Fibroblast of skin of abdomen (primary cell): ENCODE data around the gene EFTUD2.
A peak's percentile ranks its signal among the peaks of the same experiment; 100 is the strongest.
"Not testable (repeated sequence)": the region's sequence is repeated elsewhere in the genome, so short reads cannot be mapped to it uniquely, and the experiment has no call there.

Experiments
- DNase-seq: peaks from one replicate; pipeline ENCODE4 v3.0.0-alpha.2; 2013

Gene EFTUD2

DNA sequence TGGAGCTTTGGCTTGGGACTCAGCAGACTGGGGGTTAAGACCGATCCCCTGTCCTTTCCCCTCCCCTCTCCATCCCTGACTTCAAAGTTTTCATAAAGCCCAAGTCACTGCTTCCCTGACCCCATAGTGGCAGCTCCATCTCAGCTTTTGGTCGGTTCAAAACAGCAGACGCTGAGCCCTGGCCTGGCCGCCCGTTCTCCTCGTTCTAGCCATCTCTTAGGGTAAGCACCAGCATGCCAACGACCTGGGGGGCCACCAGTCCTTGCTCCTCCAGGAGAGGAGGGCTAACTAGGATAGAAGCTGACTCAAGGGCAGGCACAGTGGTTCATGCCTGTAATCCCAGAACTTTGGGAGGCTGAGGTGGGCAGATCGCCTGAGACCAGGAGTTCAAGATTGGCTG lies 53.0 kb downstream of the EFTUD2 start:
- DNase-seq: no peak

GRCh38 chr17:44844390-44844830 lies 54.8 kb downstream of the EFTUD2 start:
- peak; percentile 41 for DNase-seq

DNA sequence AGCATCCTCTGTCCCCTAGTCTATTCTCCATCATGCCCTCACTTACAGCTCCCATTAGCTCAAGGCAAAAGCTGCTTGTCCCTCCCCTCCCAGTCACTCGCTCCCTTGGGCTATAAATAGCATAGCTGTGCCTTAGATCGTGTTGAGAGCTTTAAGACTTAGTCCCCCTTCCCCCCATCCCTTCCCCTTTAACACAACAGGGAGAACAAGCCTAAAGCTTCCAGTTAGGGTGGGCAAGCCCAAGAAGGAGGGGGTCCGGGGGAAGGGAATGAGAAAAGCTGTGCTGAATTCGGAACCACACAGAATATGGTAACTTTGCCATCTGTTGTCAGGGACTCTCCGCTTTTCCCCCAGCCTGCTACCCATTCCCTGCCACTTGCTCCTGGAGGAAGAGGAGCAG lies 56.5 kb downstream of the EFTUD2 start:
- DNase-seq: no peak

DNA sequence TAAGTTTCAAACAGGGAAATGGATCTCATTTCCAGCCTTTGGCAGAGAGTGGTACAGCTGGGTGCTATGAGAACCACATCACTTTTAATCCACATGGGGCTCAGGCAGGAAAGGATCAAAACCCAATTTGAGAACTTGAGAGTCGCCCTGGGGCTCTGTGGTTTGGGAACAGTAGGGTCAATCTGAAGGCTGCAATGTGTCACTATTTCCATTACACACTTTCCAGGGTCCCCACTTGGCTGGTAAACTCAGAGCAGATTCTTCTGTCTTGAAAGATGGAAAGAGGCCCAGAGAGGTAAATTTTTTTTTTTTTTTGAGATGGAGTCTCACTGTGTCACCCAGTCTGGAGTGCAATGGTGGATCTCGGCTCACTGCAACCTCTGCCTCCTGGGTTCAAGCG lies 58.3 kb downstream of the EFTUD2 start:
- DNase-seq: no peak

DNA sequence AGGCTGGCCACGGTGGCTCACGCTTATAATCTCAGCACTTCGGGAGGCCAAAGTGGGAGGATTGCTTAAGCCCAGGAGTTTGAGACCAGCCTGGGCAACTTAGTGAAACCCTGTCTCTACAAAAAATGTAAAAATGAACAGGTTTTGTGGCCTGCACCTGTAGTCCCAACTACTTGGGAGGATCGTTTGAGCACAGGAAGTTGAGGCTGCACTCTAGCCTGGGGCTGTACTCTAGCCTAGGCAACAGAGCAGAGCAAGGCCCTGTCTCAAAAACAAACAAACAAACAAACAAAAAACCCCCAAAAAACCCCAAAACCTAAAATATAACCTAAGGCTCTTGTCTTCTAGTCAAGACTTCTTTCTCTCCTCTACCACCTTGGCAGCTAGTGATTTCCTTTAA lies 59.0 kb downstream of the EFTUD2 start:
- DNase-seq: no peak

GRCh38 chr17:44837196-44837595 lies 62.0 kb downstream of the EFTUD2 start:
- DNase-seq: no peak

GRCh38 chr17:44832805-44833204 lies 66.4 kb downstream of the EFTUD2 start:
- peak; percentile 15 for DNase-seq

- DNase-seq: no peak
Measured at GRCh38 chr17:44831371-44831770, 67.9 kb downstream of the EFTUD2 start.

- peak; percentile 24 for DNase-seq
Measured at GRCh38 chr17:44830359-44831288, 68.6 kb downstream of the EFTUD2 start.

DNA sequence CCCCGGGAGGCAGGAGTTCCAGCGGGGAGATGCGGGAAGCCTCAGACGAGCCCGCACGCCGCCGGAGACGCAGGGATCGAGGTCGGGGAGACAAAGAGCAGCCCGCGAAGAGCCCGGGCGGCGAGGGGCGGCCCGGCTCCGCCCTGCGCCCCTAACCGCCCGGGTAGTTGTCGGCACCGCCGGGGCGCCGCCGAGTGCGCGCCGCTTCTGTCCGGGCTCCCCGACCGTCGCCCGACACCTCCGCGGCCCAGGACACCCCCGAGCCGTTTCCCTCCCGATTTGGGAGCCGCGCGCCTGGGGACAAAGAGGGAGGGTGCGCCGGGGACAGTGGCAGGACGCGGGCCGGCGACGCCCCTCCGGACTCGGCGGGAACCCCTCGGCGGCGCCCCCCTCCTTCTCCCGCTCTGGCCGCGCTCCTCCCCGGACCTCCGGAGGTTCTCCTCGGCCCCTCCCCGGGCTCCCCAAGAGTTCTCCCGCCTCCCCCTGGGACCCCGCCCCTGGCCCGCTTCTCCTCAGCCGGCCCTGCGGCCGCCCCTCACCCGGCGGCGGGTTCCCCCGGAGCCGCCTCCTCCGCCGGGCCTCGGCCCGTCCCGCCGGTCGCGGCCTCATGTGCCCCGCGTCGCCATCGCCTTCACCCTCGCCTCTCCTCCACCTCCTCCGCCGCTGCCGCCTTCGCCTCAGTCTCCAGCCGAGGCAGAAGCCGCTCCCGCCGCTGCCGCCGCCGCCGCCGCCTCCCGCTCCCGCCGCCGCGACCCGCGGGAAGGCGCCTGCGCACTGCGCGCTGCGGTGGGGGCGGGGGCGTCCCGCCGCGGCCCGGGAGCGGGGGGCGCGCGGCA lies 69.5 kb downstream of the EFTUD2 start, which contains the start of gene GJC1:
Gene GJC1 (minus strand): TSS at position 765 of the 836 bp plus-strand sequence. CDS start 24,470 bp downstream, outside the sequence.
- peak; percentile 62 for DNase-seq

DNA sequence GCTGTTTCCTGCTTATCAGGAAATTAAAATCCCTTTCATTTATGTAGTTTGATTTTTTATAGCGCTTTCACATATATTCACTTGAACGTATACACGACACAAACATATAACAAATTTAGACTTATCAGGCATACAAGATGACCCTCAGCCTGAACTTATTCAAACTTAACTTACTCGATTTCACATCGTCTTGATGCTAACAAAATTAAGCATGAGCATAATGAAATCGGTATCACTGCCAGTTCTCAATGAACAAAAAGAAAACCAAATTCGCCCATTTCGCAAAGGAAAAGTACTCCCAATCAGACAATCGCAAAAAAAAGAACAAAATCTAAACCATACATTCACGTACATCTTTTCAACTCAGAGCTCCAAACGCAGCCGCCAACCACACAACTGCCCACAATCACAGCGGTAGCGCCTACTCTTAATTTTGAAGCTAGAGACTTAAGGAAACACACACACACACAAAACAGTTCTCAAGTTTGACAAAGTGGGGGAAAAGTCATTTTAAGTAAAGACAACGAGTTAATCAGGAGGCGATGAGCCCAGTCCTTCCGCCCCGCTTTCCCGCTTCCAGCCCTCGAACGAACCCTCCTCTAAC lies 70.2 kb downstream of the EFTUD2 start:
- no peak for DNase-seq

DNA sequence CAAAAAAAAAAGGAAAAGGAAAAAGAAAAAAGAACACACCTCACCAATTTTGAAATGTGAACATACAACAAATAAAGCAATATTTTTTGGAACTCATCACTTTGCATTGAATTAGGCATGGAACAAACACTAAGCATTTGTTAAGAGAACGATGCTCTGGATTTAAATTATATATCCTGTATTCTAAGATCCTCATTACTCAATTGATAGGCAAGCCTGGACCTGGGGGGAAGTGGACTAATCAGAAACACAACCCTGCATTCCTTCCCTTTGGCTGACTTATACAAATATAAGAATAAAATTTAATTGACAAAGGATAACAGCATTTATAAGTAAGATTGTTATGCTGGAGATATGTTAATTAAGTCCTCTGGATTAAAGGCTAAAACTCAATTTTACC lies 71.4 kb downstream of the EFTUD2 start:
- peak; percentile 29 for DNase-seq

DNA sequence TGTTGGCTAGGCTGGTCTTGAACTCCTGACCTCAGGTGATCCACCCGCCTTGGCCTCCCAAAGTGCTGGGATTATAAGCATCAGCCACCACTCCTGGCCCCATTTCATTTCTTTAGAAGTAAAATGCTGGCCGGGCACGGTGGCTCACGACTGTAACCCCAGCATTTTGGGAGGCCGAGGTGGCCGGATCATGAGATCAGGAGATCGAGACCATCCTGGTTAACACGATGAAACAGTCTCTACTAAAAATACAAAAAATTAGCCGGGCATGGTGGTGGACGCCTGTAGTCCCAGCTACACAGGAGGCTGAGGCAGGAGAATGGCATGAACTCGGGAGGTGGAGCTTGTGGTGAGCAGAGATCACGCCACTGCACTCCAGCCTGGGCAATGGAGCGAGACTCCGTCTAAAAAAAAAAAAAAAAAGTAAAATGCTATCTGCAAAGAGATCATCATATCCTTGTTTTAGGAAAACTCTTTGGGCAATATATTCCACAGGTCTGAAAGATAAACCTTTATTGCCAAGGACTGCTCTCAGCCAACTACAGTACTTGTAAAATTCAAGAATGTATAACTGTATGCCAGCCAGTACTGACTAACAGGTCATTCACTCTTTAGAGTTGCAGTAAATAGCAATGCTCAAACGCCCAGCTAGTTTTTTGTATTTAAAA lies 73.0 kb downstream of the EFTUD2 start:
- no peak for DNase-seq

- DNase-seq: not testable (repeated sequence)
Measured at GRCh38 chr17:44825236-44825635, 74.0 kb downstream of the EFTUD2 start.

DNA sequence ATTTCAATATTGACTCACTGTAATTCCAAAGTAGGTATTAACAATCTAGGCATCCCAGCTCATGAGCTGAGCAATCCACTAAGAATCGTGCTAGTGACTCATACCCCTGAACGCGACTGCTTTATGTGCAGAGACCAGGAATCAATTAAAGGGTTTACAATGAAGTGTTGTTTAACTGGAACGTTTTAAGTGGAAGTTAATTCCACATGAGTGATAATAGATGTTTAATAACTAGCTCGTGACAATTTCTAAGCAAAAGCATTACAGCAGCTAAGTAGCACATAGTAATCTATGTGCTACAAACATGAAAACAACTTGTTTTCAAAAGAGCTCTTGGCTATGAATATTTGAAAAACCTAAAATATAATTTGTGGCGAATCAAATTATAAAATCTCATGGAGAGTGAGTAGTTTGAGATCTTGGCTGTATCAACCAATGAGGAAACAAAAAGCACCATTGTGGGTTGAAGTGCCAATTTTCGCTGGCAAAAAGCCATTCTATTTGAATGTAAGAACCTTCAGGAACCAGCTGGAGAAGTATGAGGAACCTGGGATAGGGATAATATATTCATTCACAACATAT lies 78.5 kb downstream of the EFTUD2 start:
- peak; percentile 95 for DNase-seq

DNA sequence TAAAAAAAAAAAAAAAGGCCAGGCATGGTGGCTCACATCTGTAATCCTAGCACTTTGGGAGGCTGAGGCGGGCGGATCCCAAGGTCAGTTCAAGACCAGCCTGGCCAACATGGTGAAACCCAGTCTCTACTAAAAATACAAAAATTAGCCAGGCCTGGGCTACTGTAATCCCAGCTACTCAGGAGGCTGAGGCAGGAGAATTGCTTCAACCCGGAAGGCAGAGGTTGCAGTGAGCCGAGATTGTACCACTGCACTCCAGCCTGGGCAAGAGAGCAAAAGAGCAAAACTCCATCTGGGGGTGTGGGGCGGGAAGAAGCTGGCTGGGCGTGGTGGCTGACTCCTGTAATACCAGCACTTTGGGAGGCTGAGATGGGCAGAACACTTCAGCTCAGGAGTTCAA lies 80.7 kb downstream of the EFTUD2 start:
- not testable (repeated sequence) for DNase-seq

- no peak for DNase-seq
Measured at GRCh38 chr17:44812263-44812662, 87.0 kb downstream of the EFTUD2 start.

GRCh38 chr17:44808656-44809388 lies 90.4 kb downstream of the EFTUD2 start:
- DNase-seq: not testable (repeated sequence)

- DNase-seq: no peak
Measured at GRCh38 chr17:44808156-44808555, 91.1 kb downstream of the EFTUD2 start.

DNA sequence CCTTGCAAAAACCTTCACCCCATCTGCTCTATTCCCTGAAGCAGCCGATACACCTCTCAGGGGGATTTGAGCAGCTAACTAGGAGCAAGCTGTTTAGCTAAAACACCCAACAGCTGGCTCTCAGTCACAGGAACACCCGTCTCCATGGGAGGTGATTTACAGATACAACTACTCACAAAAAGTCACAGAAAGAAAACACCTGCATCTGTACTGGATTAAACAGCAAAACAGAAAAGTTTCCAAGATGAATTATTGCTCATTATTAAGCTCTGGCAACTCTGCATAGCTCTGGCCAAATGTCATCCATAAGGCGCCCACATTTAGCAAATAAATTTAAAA lies 91.5 kb downstream of the EFTUD2 start:
- DNase-seq: peak; percentile 61

DNA sequence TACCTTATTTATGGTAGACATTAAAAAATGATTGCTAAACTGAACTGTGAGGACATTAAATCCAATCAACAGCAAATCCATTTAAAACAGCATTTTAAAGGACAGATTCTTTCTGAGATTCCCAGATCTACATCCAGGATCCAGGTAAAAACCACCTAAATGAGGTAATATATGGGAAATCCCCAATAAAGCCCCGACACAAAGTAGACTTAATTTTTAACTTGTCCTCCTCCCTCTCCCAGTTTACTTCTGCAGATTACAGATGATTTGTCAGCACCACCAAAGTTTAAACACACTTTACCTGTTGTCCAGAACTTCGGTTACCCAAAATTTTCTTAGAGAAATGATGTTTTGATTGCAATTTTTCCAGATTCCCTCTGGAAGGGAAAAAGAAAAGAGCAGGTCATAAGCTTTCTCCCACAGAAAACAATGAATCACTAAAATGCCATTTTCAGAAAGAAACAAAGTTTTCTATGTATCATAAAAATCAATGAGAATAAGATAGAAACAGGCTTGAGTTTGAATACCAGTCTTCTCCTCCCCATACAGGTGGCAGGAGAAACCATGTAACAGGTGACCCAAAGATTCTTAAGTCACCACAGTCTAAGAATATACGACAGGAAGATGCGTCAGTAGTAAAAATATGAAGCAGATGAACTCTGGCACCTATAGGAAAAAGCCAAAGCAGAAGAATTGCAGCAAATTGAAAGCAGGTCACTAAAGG lies 92.0 kb downstream of the EFTUD2 start:
- no peak for DNase-seq
